ENCODE measurements around the gene DHRS13. TPM values are rescaled to one million over a fixed set of nuclear protein-coding genes. Genes with fewer than 3 reads are reported as not detected.
"Not testable (repeated sequence)": the region's sequence is repeated elsewhere in the genome, so short reads cannot be mapped to it uniquely, and the experiment has no call there.

Gene DHRS13
- polyA plus RNA-seq, 3 donors, result 10.1 to 14.0 (median 10.4) TPM

- no peak for DNase-seq (ENCODE audit: low read depth in 3 of 3, low spot score in 2 of 3)
Observed at GRCh38 chr17:28935744-28936460, 33.0 kb upstream of the DHRS13 start.

- not testable (repeated sequence) for DNase-seq (ENCODE audit: low read depth in 3 of 3, low spot score in 2 of 3)
Observed at GRCh38 chr17:28934508-28934907, 31.6 kb upstream of the DHRS13 start.

- DNase-seq (ENCODE audit: low read depth in 3 of 3, low spot score in 2 of 3), result no peak
Observed at GRCh38 chr17:28929787-28930186, 26.9 kb upstream of the DHRS13 start.

- DNase-seq (ENCODE audit: low read depth in 3 of 3, low spot score in 2 of 3), result no peak
Observed at GRCh38 chr17:28928061-28928460, 25.2 kb upstream of the DHRS13 start.

DNA sequence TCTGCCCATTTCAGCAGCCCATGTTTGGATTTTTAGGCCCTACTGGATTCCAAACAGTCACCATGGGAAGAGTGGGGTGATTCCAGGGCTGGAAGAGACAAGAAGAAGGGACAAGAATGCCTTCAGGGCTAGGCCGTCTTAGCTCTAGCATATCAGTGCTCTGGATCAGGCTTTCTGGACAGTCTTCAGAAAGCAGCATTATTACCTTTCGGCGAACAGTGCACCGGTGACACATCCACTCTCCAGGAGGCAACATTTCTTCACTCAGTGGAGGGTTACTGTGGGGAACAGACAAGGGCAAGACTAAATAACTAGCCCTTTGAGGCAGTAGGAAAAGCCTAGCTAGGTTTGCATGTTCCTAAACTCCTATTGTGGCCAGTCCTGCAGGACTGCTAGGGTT lies 23.9 kb upstream of the DHRS13 start:
- DNase-seq (ENCODE audit: low read depth in 3 of 3, low spot score in 2 of 3), result no peak

DNA sequence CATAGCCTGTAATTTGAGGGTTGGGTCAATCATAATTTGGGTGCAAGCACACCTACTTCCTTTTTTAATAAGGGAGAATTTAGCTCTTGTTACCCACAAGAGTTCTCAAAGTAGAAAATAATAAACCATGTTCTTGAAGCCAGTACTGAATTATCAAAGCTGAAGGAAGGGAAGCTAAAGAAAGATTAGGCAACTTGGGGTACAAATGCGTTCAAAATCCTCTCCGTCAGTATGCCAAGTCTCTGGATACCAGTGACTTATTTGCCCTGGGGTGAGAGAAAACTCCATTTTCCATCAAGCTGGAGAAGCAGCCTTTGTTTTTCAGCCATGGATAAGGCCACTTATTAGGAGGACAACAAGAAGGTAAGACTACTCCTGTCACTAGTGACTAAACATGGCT lies 23.5 kb upstream of the DHRS13 start:
- DNase-seq (ENCODE audit: low read depth in 3 of 3, low spot score in 2 of 3), result no peak

- no peak for DNase-seq (ENCODE audit: low read depth in 3 of 3, low spot score in 2 of 3)
Observed at GRCh38 chr17:28925912-28926365, 23.1 kb upstream of the DHRS13 start.

- no peak for DNase-seq (ENCODE audit: low read depth in 3 of 3, low spot score in 2 of 3)
Observed at GRCh38 chr17:28920201-28920600, 17.3 kb upstream of the DHRS13 start.

DNA sequence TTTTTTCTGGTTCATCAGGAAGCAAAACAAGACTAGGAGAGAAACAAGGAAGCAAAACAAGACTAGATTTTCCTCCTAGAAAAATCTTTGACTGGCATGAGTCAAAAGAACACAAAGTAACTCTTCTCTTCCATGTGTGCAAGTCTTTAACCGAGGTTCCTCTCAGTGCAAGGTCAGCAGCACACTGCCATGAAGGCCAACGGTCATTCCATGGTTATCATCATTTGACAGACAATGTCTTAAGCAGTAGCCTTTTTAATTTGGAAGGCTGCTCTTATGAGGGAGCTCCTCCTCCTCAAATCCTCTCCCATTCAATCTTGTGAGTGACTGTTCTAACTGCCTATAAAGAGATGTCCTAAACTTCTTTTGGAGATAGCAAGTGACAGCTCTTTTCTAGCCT lies 15.4 kb upstream of the DHRS13 start:
- DNase-seq (ENCODE audit: low read depth in 3 of 3, low spot score in 2 of 3), result no peak

DNA sequence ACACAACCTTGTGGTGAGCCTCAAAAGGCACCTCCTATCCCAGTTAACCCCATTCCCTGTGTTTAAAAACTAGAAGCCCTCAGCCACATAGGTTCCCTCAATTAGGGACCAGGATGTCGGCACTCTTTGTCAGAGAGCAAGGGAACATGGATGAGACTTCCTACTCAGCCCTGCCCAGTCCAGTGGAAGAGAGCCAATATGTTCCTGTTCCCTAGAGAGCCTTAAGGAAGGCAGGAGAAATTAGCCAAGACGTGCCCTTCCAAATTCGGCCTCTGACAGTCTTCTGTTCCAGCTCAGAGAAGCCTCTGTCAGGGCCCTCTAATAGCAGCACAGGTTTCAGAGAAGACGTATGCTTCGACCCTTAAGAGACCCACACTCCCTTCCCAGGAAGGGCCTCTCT lies 14.6 kb upstream of the DHRS13 start:
- no peak for DNase-seq (ENCODE audit: low read depth in 3 of 3, low spot score in 2 of 3)

GRCh38 chr17:28917029-28917428 lies 14.2 kb upstream of the DHRS13 start:
- no peak for DNase-seq (ENCODE audit: low read depth in 3 of 3, low spot score in 2 of 3)

DNA sequence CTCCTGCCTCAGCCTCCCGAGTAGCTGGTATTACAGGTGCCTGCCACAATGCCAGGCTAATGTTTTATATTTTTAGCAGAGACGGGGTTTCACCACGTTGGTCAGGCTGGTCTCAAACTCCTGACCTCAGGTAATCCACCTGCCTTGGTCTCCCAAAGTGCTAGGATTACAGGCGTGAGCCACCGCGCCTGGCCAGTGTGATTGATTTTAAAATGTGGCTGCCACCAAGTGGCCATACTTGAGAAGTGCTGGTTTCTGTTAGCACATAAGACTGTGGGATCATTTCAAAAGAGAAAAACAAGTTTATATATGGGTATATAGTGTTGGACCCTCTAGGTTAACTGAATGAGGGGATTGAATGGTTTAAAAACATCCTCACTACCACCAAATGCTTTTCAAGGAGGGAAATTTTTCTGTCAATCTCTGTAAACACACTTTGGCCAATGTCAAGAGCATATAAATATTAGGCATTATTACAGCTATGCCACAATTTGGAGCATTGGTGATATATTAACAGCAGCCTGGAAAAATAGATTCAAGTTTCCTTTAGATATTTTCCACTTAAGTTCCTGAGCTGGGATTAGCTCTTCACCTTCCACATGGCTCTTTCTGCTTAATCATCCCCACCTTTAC lies 13.5 kb upstream of the DHRS13 start:
- DNase-seq (ENCODE audit: low read depth in 3 of 3, low spot score in 2 of 3), result no peak

DNA sequence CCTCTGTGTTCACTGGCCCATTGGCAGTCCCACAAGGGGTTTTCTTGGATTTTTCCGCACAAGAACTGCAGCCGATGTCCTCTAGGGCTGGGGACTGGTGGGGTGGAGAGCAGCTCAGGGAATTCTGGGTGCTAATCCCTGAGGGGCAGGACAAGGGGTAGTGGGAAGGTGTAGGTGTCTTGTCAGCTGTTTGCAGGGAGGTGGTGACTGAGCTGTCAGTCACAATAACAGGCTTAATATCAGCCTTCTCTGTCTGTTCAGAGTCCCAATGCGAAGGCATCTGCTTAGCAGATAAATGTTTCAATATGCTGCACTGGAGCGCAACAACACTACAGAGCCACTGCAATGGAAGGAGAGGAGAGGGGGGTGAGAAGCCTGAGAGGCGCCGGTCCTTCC lies 10.1 kb upstream of the DHRS13 start:
- DNase-seq (ENCODE audit: low read depth in 3 of 3, low spot score in 2 of 3), result no peak

DNA sequence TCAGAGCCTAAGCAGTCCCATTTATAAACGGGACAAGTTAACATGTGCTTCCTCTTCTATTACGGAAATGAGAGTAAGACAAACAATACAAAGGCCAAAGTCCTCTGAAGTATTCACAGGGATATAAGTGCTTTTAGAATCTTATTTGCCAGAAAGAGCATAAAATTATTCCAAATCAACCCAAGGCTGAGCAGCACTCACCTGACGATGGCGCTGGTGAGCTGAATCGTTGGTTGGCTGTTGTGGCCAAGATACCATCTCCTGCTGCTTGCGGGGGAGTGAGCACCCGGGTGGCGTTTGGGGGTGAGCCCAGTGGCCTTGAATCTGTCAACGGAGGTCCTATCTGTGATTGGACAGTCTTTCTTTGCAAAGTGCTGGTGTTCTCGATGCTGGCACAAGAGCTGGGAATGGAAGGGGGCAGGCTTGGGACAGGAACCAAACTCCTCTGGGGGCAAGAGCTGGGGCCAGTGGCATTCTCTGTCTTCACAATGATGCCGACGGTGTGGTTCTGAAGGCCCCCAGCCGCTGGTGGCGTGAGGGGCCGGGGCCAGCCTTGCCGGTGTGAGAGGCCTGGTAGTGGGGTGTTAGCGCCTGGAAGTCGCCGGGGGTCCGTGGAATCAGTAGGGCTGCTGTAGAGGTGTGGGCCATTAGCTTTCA lies 9.5 kb upstream of the DHRS13 start:
- DNase-seq (ENCODE audit: low read depth in 3 of 3, low spot score in 2 of 3), result no peak

- no peak for DNase-seq (ENCODE audit: low read depth in 3 of 3, low spot score in 2 of 3)
Observed at GRCh38 chr17:28911411-28912045, 8.6 kb upstream of the DHRS13 start.

- no peak for DNase-seq (ENCODE audit: low read depth in 3 of 3, low spot score in 2 of 3)
Observed at GRCh38 chr17:28910534-28910933, 7.7 kb upstream of the DHRS13 start.

GRCh38 chr17:28908640-28909167 lies 5.8 kb upstream of the DHRS13 start:
- DNase-seq (ENCODE audit: low read depth in 3 of 3, low spot score in 2 of 3), result no peak

GRCh38 chr17:28907709-28908475 lies 5.0 kb upstream of the DHRS13 start:
- DNase-seq (ENCODE audit: low read depth in 3 of 3, low spot score in 2 of 3), result no peak

GRCh38 chr17:28906706-28907438 lies 4.0 kb upstream of the DHRS13 start:
- no peak for DNase-seq (ENCODE audit: low read depth in 3 of 3, low spot score in 2 of 3)

DNA sequence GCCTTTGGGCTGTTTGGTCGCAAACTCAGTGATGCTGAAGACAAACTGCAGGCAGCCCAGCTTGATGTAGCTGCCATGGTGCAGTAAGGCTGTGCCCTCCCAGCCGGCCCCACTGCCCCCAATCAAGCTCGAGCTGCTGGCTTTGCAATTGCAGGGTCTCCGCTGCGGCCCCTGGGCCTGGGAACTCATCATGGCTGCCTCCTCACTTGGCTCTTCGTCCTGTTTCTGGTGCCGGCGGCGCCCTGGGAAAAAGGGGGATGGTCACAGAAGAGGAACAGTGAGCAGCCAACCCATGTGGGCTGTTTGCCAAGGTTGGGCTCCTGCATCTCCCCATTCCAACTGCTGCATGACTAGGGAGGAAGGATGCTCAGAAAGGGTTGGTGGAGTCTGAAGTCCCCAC lies 3.4 kb upstream of the DHRS13 start:
- no peak for DNase-seq (ENCODE audit: low read depth in 3 of 3, low spot score in 2 of 3)
